Breast epithelium (tissue), 4 donors: ENCODE results near the gene PTPRO. TPM values are rescaled to one million over a fixed set of nuclear protein-coding genes. Genes with fewer than 3 reads are reported as not detected.

ENCODE experiments used
- DNase-seq, 2 donors: peaks; one replicate each; pipeline ENCODE4 v3.0.0-alpha.2; 2019; ENCODE audit warnings: low spot score in 2 of 2
- H3K27ac ChIP-seq, 2 donors: fragments of 200-600 bp; sonication (generic) in 1 of 2; one replicate each; pipeline ENCODE4 v1.5.1; 2016 to 2019; ENCODE audit warnings: mild to moderate bottlenecking in 1 of 2
- H3K27me3 ChIP-seq, 2 donors: fragments of 200-600 bp; sonication (generic) in 1 of 2; one replicate each; pipeline versions ENCODE4 v1.5.1 to v1.6.0; 2017 to 2019; ENCODE audit warnings: control low read depth in 1 of 2, mild to moderate bottlenecking in 1 of 2
- H3K36me3 ChIP-seq: fragments of 200-600 bp; one replicate; pipeline ENCODE4 v1.5.1; 2019
- H3K4me1 ChIP-seq, 2 donors: fragments of 200-600 bp; sonication (generic); one replicate each; pipeline ENCODE4 v1.5.1; 2016 to 2019; ENCODE audit warnings: control low read depth in 1 of 2
- H3K4me3 ChIP-seq, 3 donors: fragments of 200-600 bp; sonication (generic); 1 replicate in 2 of 3; 2 replicates in 1 of 3; pipeline ENCODE4 v1.5.1; 2016 to 2019; ENCODE audit warnings: mild to moderate bottlenecking in 3 of 3, moderate library complexity in 2 of 3
- H3K9me3 ChIP-seq, 2 donors: fragments of 200-600 bp; sonication (generic) in 1 of 2; one replicate each; pipeline ENCODE4 v1.5.1; 2016 to 2019; ENCODE audit warnings: control low read depth in 1 of 2
- CTCF ChIP-seq, 3 donors: fragments of 450-650 bp; IDR thresholded peaks; one replicate each; pipeline ENCODE4 v1.5.1; 2016 to 2017; ENCODE audit warnings: antibody characterized with exemption in 3 of 3, mild to moderate bottlenecking in 3 of 3, moderate library complexity in 3 of 3
- POLR2A ChIP-seq: fragments of 450-650 bp; IDR thresholded peaks from one replicate; pipeline ENCODE4 v1.6.1; 2016; ENCODE audit warnings: antibody characterized with exemption, mild to moderate bottlenecking, moderate library complexity
- POLR2AphosphoS5 ChIP-seq, 3 donors: sonication (generic); formaldehyde crosslinking; IDR thresholded peaks; one replicate each; pipeline ENCODE4 v1.6.1; 2017; ENCODE audit warnings: antibody characterized with exemption in 3 of 3
- intact Hi-C: fragments of 100-400 bp; cut with DNase I; formaldehyde crosslinking; loops from one replicate; pipeline ENCODE4 v1.15.1; 2023; ENCODE audit warnings: low total_unique reads
- total RNA-seq, 3 donors: library from RNA; depleted of rRNA; stranded (reverse); fragments of >200 nt; gene quantifications; one replicate each; pipeline ENCODE4 v1.1.0, GENCODE V29; 2016

PTPRO gene
- total RNA-seq, 3 donors from 2014 or later = 1.3 to 5.3 (median 2.5) TPM

- no peak overlapping the region for H3K27ac ChIP-seq
- TF ChIP-seq CTCF (IDR thresholded peaks at IDR 0.05) (no peak), POLR2A (no peak)
- no peak overlapping the region for H3K4me3 ChIP-seq
- no peak for DNase-seq
- no peaks in the 10 kb centered on the region for H3K4me1 ChIP-seq
- no peaks in the 10 kb centered on the region for H3K36me3 ChIP-seq
- H3K27me3 ChIP-seq = no peaks in the 10 kb centered on the region
- peaks cover 6 to 8% of the 10 kb centered on the region in 2 donors for H3K9me3 ChIP-seq
- intact Hi-C loops = no loop called here
These were observed 113.3 kb downstream of the PTPRO start for GRCh38 chr12:15435597-15435996.

GRCh38 chr12:15439459-15439858 lies 117.2 kb downstream of the PTPRO start:
- DNase-seq = no peak
- no peak overlapping the region for H3K27ac ChIP-seq
- no peak overlapping the region for H3K4me3 ChIP-seq
- TF ChIP-seq POLR2A (no peak), POLR2AphosphoS5 (IDR thresholded peaks at IDR 0.05) (no peak), CTCF (IDR thresholded peaks at IDR 0.05) (no peak)
- intact Hi-C loops = no loop called here
- H3K27me3 ChIP-seq = no peaks in the 10 kb centered on the region
- H3K9me3 ChIP-seq = peaks cover 6 to 14% of the 10 kb centered on the region in 2 donors
- H3K4me1 ChIP-seq = no peaks in the 10 kb centered on the region
- no peaks in the 10 kb centered on the region for H3K36me3 ChIP-seq

- Histone ChIP-seq H3K36me3 (no peaks in the 10 kb centered on the region), H3K27ac (no peak overlapping the region), H3K27me3 (no peaks in the 10 kb centered on the region), H3K4me3 (no peak overlapping the region), H3K9me3 (peaks cover 6 to 14% of the 10 kb centered on the region in 2 donors), H3K4me1 (no peaks in the 10 kb centered on the region)
- intact Hi-C loops = no loop called here
- no peak for DNase-seq
- TF ChIP-seq POLR2A (no peak), CTCF (IDR thresholded peaks at IDR 0.05) (no peak), POLR2AphosphoS5 (IDR thresholded peaks at IDR 0.05) (no peak)
These were observed 120.7 kb downstream of the PTPRO start for GRCh38 chr12:15443050-15443449.

- no peak overlapping the region for H3K4me3 ChIP-seq
- H3K9me3 ChIP-seq = peaks cover 3 to 11% of the 10 kb centered on the region in 2 donors
- intact Hi-C loops = no loop called here
- no peaks in the 10 kb centered on the region for H3K36me3 ChIP-seq
- no peak overlapping the region for H3K27ac ChIP-seq
- no peak for DNase-seq
- no peaks in the 10 kb centered on the region for H3K27me3 ChIP-seq
- no peaks in the 10 kb centered on the region for H3K4me1 ChIP-seq
- TF ChIP-seq POLR2A (no peak), CTCF (IDR thresholded peaks at IDR 0.05) (no peak), POLR2AphosphoS5 (IDR thresholded peaks at IDR 0.05) (no peak)
These were observed 121.3 kb downstream of the PTPRO start for GRCh38 chr12:15443611-15444010.

GRCh38 chr12:15444523-15444922 lies 122.2 kb downstream of the PTPRO start:
- Histone ChIP-seq H3K27ac (no peak overlapping the region), H3K4me1 (no peaks in the 10 kb centered on the region), H3K4me3 (no peak overlapping the region), H3K27me3 (no peaks in the 10 kb centered on the region), H3K36me3 (no peaks in the 10 kb centered on the region), H3K9me3 (peaks cover 0 to 6% of the 10 kb centered on the region in 2 donors)
- DNase-seq = no peak
- TF ChIP-seq POLR2A (no peak), POLR2AphosphoS5 (IDR thresholded peaks at IDR 0.05) (no peak)
- intact Hi-C loops = no loop called here

GRCh38 chr12:15446807-15447206 lies 124.5 kb downstream of the PTPRO start:
- intact Hi-C loops = no loop called here
- Histone ChIP-seq H3K36me3 (no peaks in the 10 kb centered on the region), H3K4me3 (no peak overlapping the region), H3K27me3 (no peaks in the 10 kb centered on the region), H3K9me3 (peaks cover 0 to 6% of the 10 kb centered on the region in 2 donors), H3K4me1 (no peaks in the 10 kb centered on the region), H3K27ac (no peak overlapping the region)
- no peak for DNase-seq
- TF ChIP-seq POLR2AphosphoS5 (IDR thresholded peaks at IDR 0.05) = no peak
- no peak for TF ChIP-seq CTCF (IDR thresholded peaks at IDR 0.05)
- TF ChIP-seq POLR2A = no peak
